Fibroblast of skin of right quadriceps (primary cell): ENCODE measurements around the gene JDP2.

ENCODE experiments used
- DNase-seq: peaks from one replicate; pipeline ENCODE4 v3.0.0-alpha.2; 2013

Gene JDP2

GRCh38 chr14:75438486-75439080 lies 10.8 kb downstream of the JDP2 start:
- DNase-seq: no peak

GRCh38 chr14:75439989-75440388 lies 12.2 kb downstream of the JDP2 start:
- no peak for DNase-seq

GRCh38 chr14:75440733-75441477 lies 13.1 kb downstream of the JDP2 start:
- DNase-seq: peak; percentile 59

- no peak for DNase-seq
Observed at GRCh38 chr14:75441728-75442127, 13.9 kb downstream of the JDP2 start.

GRCh38 chr14:75442166-75442565 lies 14.3 kb downstream of the JDP2 start:
- DNase-seq: no peak

- peak; percentile 54 for DNase-seq
Observed at GRCh38 chr14:75442642-75443041, 14.8 kb downstream of the JDP2 start.

GRCh38 chr14:75443203-75443969 lies 15.6 kb downstream of the JDP2 start:
- no peak for DNase-seq

GRCh38 chr14:75445236-75445635 lies 17.4 kb downstream of the JDP2 start:
- DNase-seq: no peak

- no peak for DNase-seq
Observed at GRCh38 chr14:75445963-75446362, 18.1 kb downstream of the JDP2 start.

GRCh38 chr14:75446447-75446846 lies 18.6 kb downstream of the JDP2 start:
- no peak for DNase-seq

GRCh38 chr14:75448209-75448608 lies 20.4 kb downstream of the JDP2 start:
- no peak for DNase-seq

- DNase-seq: no peak
Observed at GRCh38 chr14:75449036-75449435, 21.2 kb downstream of the JDP2 start.

- no peak for DNase-seq
Observed at GRCh38 chr14:75449696-75450095, 21.9 kb downstream of the JDP2 start.

GRCh38 chr14:75450381-75451276 lies 22.8 kb downstream of the JDP2 start:
- DNase-seq: no peak

GRCh38 chr14:75452324-75452723 lies 24.5 kb downstream of the JDP2 start:
- DNase-seq: no peak

- DNase-seq: peak; percentile 94
Observed at GRCh38 chr14:75452900-75453816, 25.3 kb downstream of the JDP2 start.

- no peak for DNase-seq
Observed at GRCh38 chr14:75453817-75454434, 26.1 kb downstream of the JDP2 start.

- DNase-seq: peak; percentile 79
Observed at GRCh38 chr14:75454963-75455546, 27.2 kb downstream of the JDP2 start.

- DNase-seq: no peak
Observed at GRCh38 chr14:75456069-75456996, 28.5 kb downstream of the JDP2 start.

- DNase-seq: no peak
Observed at GRCh38 chr14:75456997-75457335, 29.1 kb downstream of the JDP2 start.
